ENCODE measurements around the gene TNIK. TPM values are rescaled to one million over a fixed set of nuclear protein-coding genes. Genes with fewer than 3 reads are reported as not detected.

The TNIK gene
- total and polyA plus RNA-seq, 2 donors from 2014 or later: 3.6 to 48.9 TPM

- H3K9ac ChIP-seq (ENCODE audit: low read length in 3 of 3): no peak overlapping the region
- H3K4me3 ChIP-seq (ENCODE audit: low read length in 3 of 3): no peak overlapping the region
- peak in 1 of 5 donors; percentile 41 for DNase-seq
- no peak for FAIRE-seq
- no peak overlapping the region for H3K27ac ChIP-seq (ENCODE audit: low read depth in 2 of 2, low read length in 2 of 2)
- TF ChIP-seq CTCF (IDR thresholded peaks at IDR 0.05; ENCODE audit: borderline replicate concordance, extremely low read depth, insufficient read depth): no peak
- H3K36me3 ChIP-seq (ENCODE audit: control insufficient read depth in 2 of 3, insufficient read depth in 3 of 3, low read length in 3 of 3): no peaks in the 10 kb centered on the region
- intact Hi-C loops (cut with DNase I): no loop called here
- no peaks in the 10 kb centered on the region for H3K9me3 ChIP-seq (ENCODE audit: control insufficient read depth in 2 of 3, insufficient read depth in 1 of 3, low read length in 3 of 3)
- peaks cover 0 to 18% (median 4%) of the 10 kb centered on the region in 3 donors for H3K4me1 ChIP-seq (ENCODE audit: control insufficient read depth in 2 of 3, insufficient read depth in 2 of 3, low read depth in 1 of 3, low read length in 3 of 3)
- no peaks in the 10 kb centered on the region for H3K27me3 ChIP-seq (ENCODE audit: control insufficient read depth, insufficient read depth, low read length)
Observed at GRCh38 chr3:171173736-171174135, 286.5 kb downstream of the TNIK start.

GRCh38 chr3:171172070-171172469 lies 288.1 kb downstream of the TNIK start:
- DNase-seq (no peak), FAIRE-seq (no peak)
- Histone ChIP-seq H3K27ac (ENCODE audit: low read depth in 2 of 2, low read length in 2 of 2) (no peak overlapping the region), H3K9ac (ENCODE audit: low read length in 3 of 3) (no peak overlapping the region), H3K27me3 (ENCODE audit: control insufficient read depth, insufficient read depth, low read length) (no peaks in the 10 kb centered on the region), H3K4me3 (ENCODE audit: low read length in 3 of 3) (peak overlapping the region in 1 of 3 donors; percentile 2), H3K4me1 (ENCODE audit: control insufficient read depth in 2 of 3, insufficient read depth in 2 of 3, low read depth in 1 of 3, low read length in 3 of 3) (peaks cover 0 to 18% (median 4%) of the 10 kb centered on the region in 3 donors), H3K36me3 (ENCODE audit: control insufficient read depth in 2 of 3, insufficient read depth in 3 of 3, low read length in 3 of 3) (no peaks in the 10 kb centered on the region), H3K9me3 (ENCODE audit: control insufficient read depth in 2 of 3, insufficient read depth in 1 of 3, low read length in 3 of 3) (no peaks in the 10 kb centered on the region)
- intact Hi-C loops (cut with DNase I): no loop called here
- no peak for TF ChIP-seq CTCF (IDR thresholded peaks at IDR 0.05; ENCODE audit: borderline replicate concordance, extremely low read depth, insufficient read depth)

GRCh38 chr3:171169866-171170265 lies 290.3 kb downstream of the TNIK start:
- TF ChIP-seq CTCF (IDR thresholded peaks at IDR 0.05; ENCODE audit: borderline replicate concordance, extremely low read depth, insufficient read depth): no peak
- intact Hi-C loops (cut with DNase I): no loop called here

GRCh38 chr3:171169443-171169842 lies 290.8 kb downstream of the TNIK start:
- Histone ChIP-seq H3K36me3 (ENCODE audit: control insufficient read depth in 2 of 3, insufficient read depth in 3 of 3, low read length in 3 of 3) (no peaks in the 10 kb centered on the region), H3K4me1 (ENCODE audit: control insufficient read depth in 2 of 3, insufficient read depth in 2 of 3, low read depth in 1 of 3, low read length in 3 of 3) (peaks cover 0 to 18% (median 4%) of the 10 kb centered on the region in 3 donors), H3K27me3 (ENCODE audit: control insufficient read depth, insufficient read depth, low read length) (no peaks in the 10 kb centered on the region), H3K9ac (ENCODE audit: low read length in 3 of 3) (no peak overlapping the region), H3K9me3 (ENCODE audit: control insufficient read depth in 2 of 3, insufficient read depth in 1 of 3, low read length in 3 of 3) (no peaks in the 10 kb centered on the region), H3K4me3 (ENCODE audit: low read length in 3 of 3) (no peak overlapping the region), H3K27ac (ENCODE audit: low read depth in 2 of 2, low read length in 2 of 2) (no peak overlapping the region)
- DNase-seq: no peak
- FAIRE-seq: no peak
- TF ChIP-seq CTCF (IDR thresholded peaks at IDR 0.05; ENCODE audit: borderline replicate concordance, extremely low read depth, insufficient read depth): no peak
- intact Hi-C loops (cut with DNase I): no loop called here

More at GRCh38 chr3:171169866-171170265, 290.3 kb downstream of the TNIK start:
- DNase-seq (no peak), FAIRE-seq (no peak)
- Histone ChIP-seq H3K9me3 (ENCODE audit: control insufficient read depth in 2 of 3, insufficient read depth in 1 of 3, low read length in 3 of 3) (no peaks in the 10 kb centered on the region), H3K27ac (ENCODE audit: low read depth in 2 of 2, low read length in 2 of 2) (peak overlapping the region in 1 of 2 donors; percentile 2), H3K9ac (ENCODE audit: low read length in 3 of 3) (no peak overlapping the region), H3K27me3 (ENCODE audit: control insufficient read depth, insufficient read depth, low read length) (no peaks in the 10 kb centered on the region), H3K4me3 (ENCODE audit: low read length in 3 of 3) (no peak overlapping the region), H3K36me3 (ENCODE audit: control insufficient read depth in 2 of 3, insufficient read depth in 3 of 3, low read length in 3 of 3) (no peaks in the 10 kb centered on the region), H3K4me1 (ENCODE audit: control insufficient read depth in 2 of 3, insufficient read depth in 2 of 3, low read depth in 1 of 3, low read length in 3 of 3) (peaks cover 0 to 18% (median 4%) of the 10 kb centered on the region in 3 donors)

All from kidney (tissue), 14 donors.